Fibroblast of pulmonary artery (primary cell): ENCODE data around the gene DTWD2.
"Not testable (repeated sequence)": the region's sequence is repeated elsewhere in the genome, so short reads cannot be mapped to it uniquely, and the experiment has no call there.

Experiments
- DNase-seq: peaks from one replicate; pipeline ENCODE4 v3.0.0-alpha.2; 2010; ENCODE audit warnings: low read depth
- H3K4me3 ChIP-seq: replicated peaks from 2 replicates; pipeline ENCODE4 v1.5.1; 2011; ENCODE audit warnings: low read depth, mild to moderate bottlenecking, control low read depth, low read length, moderate library complexity
- CTCF ChIP-seq: IDR thresholded peaks from 2 replicates; pipeline ENCODE4 v1.5.1; 2011; ENCODE audit warnings: mild to moderate bottlenecking, control low read depth, low read length, inconsistent platforms; ENCODE audit errors: missing control alignments

Gene DTWD2

GRCh38 chr5:119019501-119019900 is 31.2 kb upstream of the DTWD2 start:
- no peak overlapping the region for H3K4me3 ChIP-seq
- TF ChIP-seq CTCF = no peak
- DNase-seq = no peak

- H3K4me3 ChIP-seq = no peak overlapping the region
- TF ChIP-seq CTCF = no peak
- no peak for DNase-seq
These were observed 29.6 kb upstream of the DTWD2 start for GRCh38 chr5:119017994-119018393.

GRCh38 chr5:119016125-119016774 is 27.9 kb upstream of the DTWD2 start:
- no peak overlapping the region for H3K4me3 ChIP-seq
- DNase-seq = no peak
- no peak for TF ChIP-seq CTCF

- no peak for TF ChIP-seq CTCF
- no peak overlapping the region for H3K4me3 ChIP-seq
- no peak for DNase-seq
These were observed 22.8 kb upstream of the DTWD2 start for GRCh38 chr5:119011186-119011585.

GRCh38 chr5:119010206-119010605 is 21.9 kb upstream of the DTWD2 start:
- no peak for TF ChIP-seq CTCF
- H3K4me3 ChIP-seq = no peak overlapping the region
- DNase-seq = no peak

GRCh38 chr5:119009131-119009530 is 20.8 kb upstream of the DTWD2 start:
- no peak for TF ChIP-seq CTCF
- DNase-seq = no peak
- H3K4me3 ChIP-seq = no peak overlapping the region

GRCh38 chr5:118999696-119000095 is 11.3 kb upstream of the DTWD2 start:
- no peak overlapping the region for H3K4me3 ChIP-seq
- DNase-seq = no peak
- no peak for TF ChIP-seq CTCF

- not testable (repeated sequence) for DNase-seq, H3K4me3 ChIP-seq
These were observed 10.5 kb upstream of the DTWD2 start for GRCh38 chr5:118998861-118999260.
